ENCODE measurements around the gene ARHGAP45. TPM values are rescaled to one million over a fixed set of nuclear protein-coding genes. Genes with fewer than 3 reads are reported as not detected.
A peak's percentile ranks its signal among the peaks of the same experiment; 100 is the strongest.

The ARHGAP45 gene
- total and polyA plus RNA-seq, 9 of the 15 experiments (the other 6 are each of a cell fraction or from before 2014, with no cell fraction given): 0.08 to 22.1 (median 4.2) TPM

DNA sequence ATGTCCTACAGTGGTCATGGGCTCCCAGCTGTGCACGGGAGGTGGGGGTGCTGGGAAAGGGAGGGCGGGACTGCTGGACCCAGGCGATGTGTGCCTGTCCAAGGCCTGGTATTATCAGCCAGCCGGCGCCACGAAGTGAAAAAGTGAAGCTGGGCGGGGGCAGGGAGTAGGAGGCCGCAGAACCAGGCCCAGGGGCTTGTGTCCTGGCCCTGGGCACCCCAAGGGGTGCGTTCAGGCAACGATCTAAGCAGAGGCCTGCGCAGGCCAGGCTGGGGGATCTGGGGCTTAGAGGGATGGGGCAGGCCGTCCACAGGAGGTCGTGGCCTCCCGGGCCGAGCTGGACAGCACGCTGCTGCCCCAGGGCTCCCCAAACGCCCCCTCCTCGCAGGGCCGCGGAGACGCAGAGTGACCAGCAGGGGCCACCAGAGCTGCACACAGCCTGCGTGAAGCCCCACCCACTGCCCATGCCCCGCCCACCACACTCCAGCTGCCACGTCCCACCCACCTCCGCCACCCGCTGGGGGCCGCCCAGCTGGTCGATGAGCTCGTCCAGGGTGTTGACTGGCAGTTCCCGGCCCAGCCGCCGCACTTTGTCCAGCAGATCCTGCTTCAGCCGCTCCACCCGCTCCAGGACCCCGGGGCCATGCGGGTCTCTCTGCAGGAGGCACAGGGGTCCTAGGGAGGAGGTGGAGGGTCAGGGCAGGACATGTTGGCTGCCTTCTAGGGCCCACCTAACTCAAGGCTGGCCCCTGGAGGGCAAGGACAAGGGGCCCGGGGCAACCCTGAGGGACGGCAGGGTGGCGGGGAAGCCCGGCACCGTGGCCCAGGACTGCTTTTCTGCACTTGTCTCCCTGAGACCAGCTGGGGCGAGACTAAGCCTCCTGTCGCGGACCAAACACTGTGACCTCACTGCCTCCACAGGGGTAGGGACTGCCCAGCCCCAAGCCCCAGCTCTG lies 46.3 kb downstream of the ARHGAP45 start (continued):
- TF ChIP-seq, protein P1, sequence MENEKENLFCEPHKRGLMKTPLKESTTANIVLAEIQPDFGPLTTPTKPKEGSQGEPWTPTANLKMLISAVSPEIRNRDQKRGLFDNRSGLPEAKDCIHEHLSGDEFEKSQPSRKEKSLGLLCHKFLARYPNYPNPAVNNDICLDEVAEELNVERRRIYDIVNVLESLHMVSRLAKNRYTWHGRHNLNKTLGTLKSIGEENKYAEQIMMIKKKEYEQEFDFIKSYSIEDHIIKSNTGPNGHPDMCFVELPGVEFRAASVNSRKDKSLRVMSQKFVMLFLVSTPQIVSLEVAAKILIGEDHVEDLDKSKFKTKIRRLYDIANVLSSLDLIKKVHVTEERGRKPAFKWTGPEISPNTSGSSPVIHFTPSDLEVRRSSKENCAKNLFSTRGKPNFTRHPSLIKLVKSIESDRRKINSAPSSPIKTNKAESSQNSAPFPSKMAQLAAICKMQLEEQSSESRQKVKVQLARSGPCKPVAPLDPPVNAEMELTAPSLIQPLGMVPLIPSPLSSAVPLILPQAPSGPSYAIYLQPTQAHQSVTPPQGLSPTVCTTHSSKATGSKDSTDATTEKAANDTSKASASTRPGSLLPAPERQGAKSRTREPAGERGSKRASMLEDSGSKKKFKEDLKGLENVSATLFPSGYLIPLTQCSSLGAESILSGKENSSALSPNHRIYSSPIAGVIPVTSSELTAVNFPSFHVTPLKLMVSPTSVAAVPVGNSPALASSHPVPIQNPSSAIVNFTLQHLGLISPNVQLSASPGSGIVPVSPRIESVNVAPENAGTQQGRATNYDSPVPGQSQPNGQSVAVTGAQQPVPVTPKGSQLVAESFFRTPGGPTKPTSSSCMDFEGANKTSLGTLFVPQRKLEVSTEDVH (IDR thresholded peaks at IDR 0.05; ENCODE audit: low read depth, partially characterized antibody): no peak
- TF ChIP-seq SNIP1 (IDR thresholded peaks at IDR 0.05; ENCODE audit: low read depth): no peak
- TF ChIP-seq TCFL5 (CRISPR knock-in tag; conservative IDR thresholded peaks at IDR 0.05): no peak
- TF ChIP-seq, protein P2, sequence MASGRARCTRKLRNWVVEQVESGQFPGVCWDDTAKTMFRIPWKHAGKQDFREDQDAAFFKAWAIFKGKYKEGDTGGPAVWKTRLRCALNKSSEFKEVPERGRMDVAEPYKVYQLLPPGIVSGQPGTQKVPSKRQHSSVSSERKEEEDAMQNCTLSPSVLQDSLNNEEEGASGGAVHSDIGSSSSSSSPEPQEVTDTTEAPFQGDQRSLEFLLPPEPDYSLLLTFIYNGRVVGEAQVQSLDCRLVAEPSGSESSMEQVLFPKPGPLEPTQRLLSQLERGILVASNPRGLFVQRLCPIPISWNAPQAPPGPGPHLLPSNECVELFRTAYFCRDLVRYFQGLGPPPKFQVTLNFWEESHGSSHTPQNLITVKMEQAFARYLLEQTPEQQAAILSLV (tag; IDR thresholded peaks at IDR 0.05): no peak
- TF ChIP-seq PHB2 (IDR thresholded peaks at IDR 0.05; ENCODE audit: low read depth): no peak
- no peak for TF ChIP-seq MEF2D (tag; conservative IDR thresholded peaks at IDR 0.05; ENCODE audit: low read depth)
- TF ChIP-seq KDM4B (IDR thresholded peaks at IDR 0.05; ENCODE audit: borderline replicate concordance in 2 of 2, low read depth in 1 of 2): no peak; a peak in 1 of 4 replicates
- TF ChIP-seq, protein P3, sequence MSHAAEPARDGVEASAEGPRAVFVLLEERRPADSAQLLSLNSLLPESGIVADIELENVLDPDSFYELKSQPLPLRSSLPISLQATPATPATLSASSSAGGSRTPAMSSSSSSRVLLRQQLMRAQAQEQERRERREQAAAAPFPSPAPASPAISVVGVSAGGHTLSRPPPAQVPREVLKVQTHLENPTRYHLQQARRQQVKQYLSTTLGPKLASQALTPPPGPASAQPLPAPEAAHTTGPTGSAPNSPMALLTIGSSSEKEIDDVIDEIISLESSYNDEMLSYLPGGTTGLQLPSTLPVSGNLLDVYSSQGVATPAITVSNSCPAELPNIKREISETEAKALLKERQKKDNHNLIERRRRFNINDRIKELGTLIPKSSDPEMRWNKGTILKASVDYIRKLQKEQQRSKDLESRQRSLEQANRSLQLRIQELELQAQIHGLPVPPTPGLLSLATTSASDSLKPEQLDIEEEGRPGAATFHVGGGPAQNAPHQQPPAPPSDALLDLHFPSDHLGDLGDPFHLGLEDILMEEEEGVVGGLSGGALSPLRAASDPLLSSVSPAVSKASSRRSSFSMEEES (CRISPR knock-in tag; IDR thresholded peaks at IDR 0.05): no peak
- peak; percentile 97 for TF ChIP-seq HNRNPK (IDR thresholded peaks at IDR 0.05; ENCODE audit: low read depth, low read length, poor library complexity, severe bottlenecking)
- TF ChIP-seq EGR1 (conservative IDR thresholded peaks at IDR 0.05): peak; percentile 88
- no peak for TF ChIP-seq ZNF583 (CRISPR knock-in tag; IDR thresholded peaks at IDR 0.05)
- no peak for TF ChIP-seq ZNF12 (CRISPR knock-in tag; IDR thresholded peaks at IDR 0.05)
- no peak for TF ChIP-seq PRMT5 (CRISPR knock-in tag; IDR thresholded peaks at IDR 0.05)
- no peak for TF ChIP-seq STAT5A (IDR thresholded peaks at IDR 0.05; ENCODE audit: borderline replicate concordance, low read length)
- no peak for TF ChIP-seq MEF2A (IDR thresholded peaks at IDR 0.05; ENCODE audit: control insufficient read depth, low read depth, low read length)
- TF ChIP-seq E2F3 (CRISPR knock-in tag; IDR thresholded peaks at IDR 0.05): no peak
